SH-SY5Y (cell line): Measurements from ENCODE around the gene EIF1AX.

ENCODE experiments used
- GATA2 ChIP-seq: IDR thresholded peaks from 2 replicates; pipeline ENCODE4 v1.6.1; 2011; ENCODE audit warnings: mild to moderate bottlenecking, low read depth, low read length
- GATA3 ChIP-seq: IDR thresholded peaks from 2 replicates; pipeline ENCODE4 v1.6.1; 2011; ENCODE audit warnings: low read depth, mild to moderate bottlenecking, low read length, moderate library complexity

DNA sequence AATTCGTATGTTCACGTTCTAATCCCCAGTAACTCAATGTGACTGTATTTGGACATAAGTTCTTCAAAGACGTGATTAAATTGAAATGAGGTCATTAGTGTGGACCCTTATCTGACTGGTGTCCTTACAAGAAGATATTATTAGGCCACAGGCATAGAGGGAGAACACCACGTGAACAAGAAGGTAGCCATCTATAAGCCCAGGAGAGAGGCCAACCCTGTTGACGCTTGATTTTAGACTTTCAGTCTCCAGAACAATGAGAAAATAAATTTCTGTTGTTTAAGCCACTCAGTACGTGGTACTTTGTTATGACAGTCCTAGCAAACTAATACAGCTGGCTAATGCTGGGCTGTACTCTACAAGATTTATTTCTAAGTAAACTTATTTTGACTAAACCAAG, 1.5 kb upstream of the EIF1AX start:
- TF ChIP-seq GATA2 = no peak
- TF ChIP-seq GATA3 = no peak
